ENCODE measurements around the gene MPP1. TPM values are rescaled to one million over a fixed set of nuclear protein-coding genes. Genes with fewer than 3 reads are reported as not detected.
A peak's percentile ranks its signal among the peaks of the same experiment; 100 is the strongest.

The MPP1 gene
- total RNA-seq, result 19.0 and 38.5 TPM in 2 replicates
- 27.0 and 51.9 TPM in 2 replicates for polyA plus RNA-seq
- 20.4 and 43.4 TPM in 2 replicates for polyA plus RNA-seq (2012)
- 7.8 and 34.2 TPM in 2 replicates for polyA minus RNA-seq (ENCODE audit: low replicate concordance)

DNA sequence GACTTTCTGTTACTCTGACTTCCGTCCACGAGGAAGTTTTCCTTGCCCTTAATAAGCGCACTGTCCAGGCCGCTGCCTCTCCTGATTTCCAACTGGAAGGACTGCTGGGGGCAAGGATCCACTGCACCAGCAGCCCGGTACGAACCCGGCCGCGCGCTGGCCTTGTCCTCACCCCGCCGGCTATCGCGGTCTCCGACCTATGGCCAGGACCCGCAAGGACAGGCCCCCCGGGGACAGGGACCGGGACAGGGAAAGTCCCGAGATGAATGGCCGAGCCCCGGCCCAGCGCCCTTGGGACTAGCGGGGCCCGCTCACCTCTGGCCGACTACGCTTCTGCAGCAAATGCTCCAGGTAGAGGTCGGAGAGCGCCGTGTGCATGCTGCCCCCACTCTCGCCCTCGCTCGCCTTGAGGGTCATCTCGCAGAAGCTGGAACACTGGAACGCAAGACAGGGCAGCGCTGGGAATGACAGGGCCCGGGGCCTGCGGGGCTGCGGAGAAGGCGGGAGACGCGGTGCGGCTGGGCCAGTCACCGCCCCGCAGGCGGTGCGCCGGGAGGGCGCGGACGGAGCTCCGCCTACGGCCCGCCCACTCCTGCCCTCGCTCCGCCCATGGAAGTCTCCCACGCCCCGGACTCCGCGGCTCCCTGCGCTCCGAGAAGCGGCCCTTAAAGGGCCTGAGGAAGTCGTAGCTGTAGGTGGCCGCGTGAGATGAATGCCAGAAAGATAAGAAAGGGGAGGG lies at the start of gene MPP1:
TSS of gene MPP1 (minus strand) at position 529 of the 739 bp plus-strand sequence. CDS start at position 417, 112 bp downstream.
- Histone ChIP-seq H3K27me3 (ENCODE audit: control insufficient read depth, insufficient read depth, low read length) (no peaks in the 10 kb centered on the region), H3K79me2 (ENCODE audit: control insufficient read depth, insufficient read depth, low read length) (peaks cover 4% of the 10 kb centered on the region), H3K4me2 (ENCODE audit: extremely low read depth, insufficient read depth, low read length) (peak within 1 kb of the TSS; percentile 71), H3K36me3 (ENCODE audit: control insufficient read depth, insufficient read depth, low read length) (no peaks in the 10 kb centered on the region), H4K20me1 (ENCODE audit: control insufficient read depth, extremely low read depth, insufficient read depth, low read length) (no peaks in the 10 kb centered on the region), H3K4me3 (replicated peaks in 1 of 4; ENCODE audit: control extremely low read depth in 1 of 4, insufficient read depth in 1 of 4, low read depth in 3 of 4, low read length in 4 of 4) (peak within 1 kb of the TSS; percentile 65 to 72 (median 69)), H3K9me3 (ENCODE audit: control insufficient read depth, insufficient read depth, low read depth, low read length) (no peaks in the 10 kb centered on the region), H3K27ac (ENCODE audit: insufficient read depth, low read length) (peak within 1 kb of the TSS; percentile 47), H2AFZ (ENCODE audit: low read length) (peak within 1 kb of the TSS; percentile 71), H3K9ac (ENCODE audit: insufficient read depth, low read length) (peak within 1 kb of the TSS; percentile 53), H3K4me1 (ENCODE audit: control insufficient read depth, extremely low read depth, insufficient read depth, low read length) (no peaks in the 10 kb centered on the region)
- TF ChIP-seq EZH2 (IDR thresholded peaks at IDR 0.05; ENCODE audit: low read length, missing control alignments), result no peak
- TF ChIP-seq, protein P1, sequence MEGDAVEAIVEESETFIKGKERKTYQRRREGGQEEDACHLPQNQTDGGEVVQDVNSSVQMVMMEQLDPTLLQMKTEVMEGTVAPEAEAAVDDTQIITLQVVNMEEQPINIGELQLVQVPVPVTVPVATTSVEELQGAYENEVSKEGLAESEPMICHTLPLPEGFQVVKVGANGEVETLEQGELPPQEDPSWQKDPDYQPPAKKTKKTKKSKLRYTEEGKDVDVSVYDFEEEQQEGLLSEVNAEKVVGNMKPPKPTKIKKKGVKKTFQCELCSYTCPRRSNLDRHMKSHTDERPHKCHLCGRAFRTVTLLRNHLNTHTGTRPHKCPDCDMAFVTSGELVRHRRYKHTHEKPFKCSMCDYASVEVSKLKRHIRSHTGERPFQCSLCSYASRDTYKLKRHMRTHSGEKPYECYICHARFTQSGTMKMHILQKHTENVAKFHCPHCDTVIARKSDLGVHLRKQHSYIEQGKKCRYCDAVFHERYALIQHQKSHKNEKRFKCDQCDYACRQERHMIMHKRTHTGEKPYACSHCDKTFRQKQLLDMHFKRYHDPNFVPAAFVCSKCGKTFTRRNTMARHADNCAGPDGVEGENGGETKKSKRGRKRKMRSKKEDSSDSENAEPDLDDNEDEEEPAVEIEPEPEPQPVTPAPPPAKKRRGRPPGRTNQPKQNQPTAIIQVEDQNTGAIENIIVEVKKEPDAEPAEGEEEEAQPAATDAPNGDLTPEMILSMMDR (conservative IDR thresholded peaks at IDR 0.05 in 1 of 2, IDR thresholded peaks at IDR 0.05 in 1 of 2; ENCODE audit: low read depth in 1 of 2, low read length in 2 of 2), result no peak
- peak; percentile 68 to 74 for DNase-seq (ENCODE audit: low read depth in 2 of 2)

- H3K79me2 ChIP-seq (ENCODE audit: control insufficient read depth, insufficient read depth, low read length), result no peaks in the 10 kb centered on the region
- no peak overlapping the region for H3K4me3 ChIP-seq (replicated peaks in 1 of 4; ENCODE audit: control extremely low read depth in 1 of 4, insufficient read depth in 1 of 4, low read depth in 3 of 4, low read length in 4 of 4)
- H3K36me3 ChIP-seq (ENCODE audit: control insufficient read depth, insufficient read depth, low read length), result no peaks in the 10 kb centered on the region
- no peak overlapping the region for H2AFZ ChIP-seq (ENCODE audit: low read length)
- H3K4me2 ChIP-seq (ENCODE audit: extremely low read depth, insufficient read depth, low read length), result no peak overlapping the region
- H4K20me1 ChIP-seq (ENCODE audit: control insufficient read depth, extremely low read depth, insufficient read depth, low read length), result no peaks in the 10 kb centered on the region
- H3K9ac ChIP-seq (ENCODE audit: insufficient read depth, low read length), result no peak overlapping the region
- no peaks in the 10 kb centered on the region for H3K9me3 ChIP-seq (ENCODE audit: control insufficient read depth, insufficient read depth, low read depth, low read length)
- no peak for DNase-seq (ENCODE audit: low read depth in 2 of 2)
- TF ChIP-seq, protein P1 (conservative IDR thresholded peaks at IDR 0.05 in 1 of 2, IDR thresholded peaks at IDR 0.05 in 1 of 2; ENCODE audit: low read depth in 1 of 2, low read length in 2 of 2), result no peak
- TF ChIP-seq EZH2 (IDR thresholded peaks at IDR 0.05; ENCODE audit: low read length, missing control alignments), result no peak
- no peaks in the 10 kb centered on the region for H3K27me3 ChIP-seq (ENCODE audit: control insufficient read depth, insufficient read depth, low read length)
- no peak overlapping the region for H3K27ac ChIP-seq (ENCODE audit: insufficient read depth, low read length)
- no peaks in the 10 kb centered on the region for H3K4me1 ChIP-seq (ENCODE audit: control insufficient read depth, extremely low read depth, insufficient read depth, low read length)
Measured at GRCh38 chrX:154850957-154851611, 45.8 kb upstream of the MPP1 start.

DNA sequence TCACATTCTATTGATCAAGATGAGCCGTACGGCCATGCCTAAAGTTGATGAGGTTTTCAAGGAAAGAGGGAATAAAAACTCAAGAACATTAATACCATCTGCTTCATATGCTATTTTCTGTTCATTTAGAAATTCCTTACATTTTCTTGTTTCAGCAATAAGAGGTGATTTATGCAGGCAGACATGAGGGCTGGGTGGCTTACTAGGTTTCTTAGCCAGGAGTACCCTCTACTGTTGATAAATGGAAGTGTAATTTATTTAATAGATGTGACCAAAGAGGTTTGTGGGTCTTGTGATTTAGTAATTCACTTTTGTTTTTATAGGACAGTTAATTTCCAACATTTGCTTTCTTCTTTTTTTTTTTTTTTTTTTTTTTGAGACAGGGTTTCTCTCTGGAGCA lies 35.6 kb upstream of the MPP1 start:
- H3K27me3 ChIP-seq (ENCODE audit: control insufficient read depth, insufficient read depth, low read length), result no peaks in the 10 kb centered on the region
- no peaks in the 10 kb centered on the region for H3K9me3 ChIP-seq (ENCODE audit: control insufficient read depth, insufficient read depth, low read depth, low read length)
- H3K4me1 ChIP-seq (ENCODE audit: control insufficient read depth, extremely low read depth, insufficient read depth, low read length), result no peaks in the 10 kb centered on the region
- H4K20me1 ChIP-seq (ENCODE audit: control insufficient read depth, extremely low read depth, insufficient read depth, low read length), result no peaks in the 10 kb centered on the region
- no peak overlapping the region for H3K4me3 ChIP-seq (replicated peaks in 1 of 4; ENCODE audit: control extremely low read depth in 1 of 4, insufficient read depth in 1 of 4, low read depth in 3 of 4, low read length in 4 of 4)
- H3K27ac ChIP-seq (ENCODE audit: insufficient read depth, low read length), result no peak overlapping the region
- H3K9ac ChIP-seq (ENCODE audit: insufficient read depth, low read length), result no peak overlapping the region
- peak; percentile 38 to 75 for DNase-seq (ENCODE audit: low read depth in 2 of 2)
- no peak overlapping the region for H3K4me2 ChIP-seq (ENCODE audit: extremely low read depth, insufficient read depth, low read length)
- TF ChIP-seq EZH2 (IDR thresholded peaks at IDR 0.05; ENCODE audit: low read length, missing control alignments), result no peak
- TF ChIP-seq, protein P1 (conservative IDR thresholded peaks at IDR 0.05 in 1 of 2, IDR thresholded peaks at IDR 0.05 in 1 of 2; ENCODE audit: low read depth in 1 of 2, low read length in 2 of 2), result peak; percentile 24 to 37
- H2AFZ ChIP-seq (ENCODE audit: low read length), result no peak overlapping the region
- H3K36me3 ChIP-seq (ENCODE audit: control insufficient read depth, insufficient read depth, low read length), result no peaks in the 10 kb centered on the region
- no peaks in the 10 kb centered on the region for H3K79me2 ChIP-seq (ENCODE audit: control insufficient read depth, insufficient read depth, low read length)

Measured in fibroblast of lung (primary cell).